Vagina (tissue), 2 donors: ENCODE data around the gene SSX3. TPM values are rescaled to one million over a fixed set of nuclear protein-coding genes. Genes with fewer than 3 reads are reported as not detected.
"Not testable (repeated sequence)": the region's sequence is repeated elsewhere in the genome, so short reads cannot be mapped to it uniquely, and the experiment has no call there.

Experiments
- DNase-seq, 2 donors: peaks; one replicate each; pipeline ENCODE4 v3.0.0-alpha.2; 2017; ENCODE audit errors: extremely low spot score in 2 of 2
- H3K27ac ChIP-seq: fragments of 200-600 bp; sonication (generic); one replicate; pipeline ENCODE4 v1.5.1; 2019
- H3K27me3 ChIP-seq: fragments of 200-600 bp; sonication (generic); one replicate; pipeline ENCODE4 v1.5.1; 2019
- H3K36me3 ChIP-seq, 2 donors: fragments of 200-600 bp; sonication (generic); one replicate each; pipeline ENCODE4 v1.5.1; 2017 to 2019
- H3K4me1 ChIP-seq: fragments of 200-600 bp; sonication (generic); one replicate; pipeline ENCODE4 v1.5.1; 2019
- H3K4me3 ChIP-seq, 2 donors: fragments of 200-600 bp; sonication (generic); 1 replicate in 1 of 2; 2 replicates in 1 of 2; pipeline ENCODE4 v1.5.1; 2016 to 2019
- H3K9me3 ChIP-seq: fragments of 200-600 bp; sonication (generic); one replicate; pipeline ENCODE4 v1.5.1; 2019
- POLR2A ChIP-seq, 2 donors: fragments of 450-650 bp; IDR thresholded peaks; one replicate each; pipeline ENCODE4 v1.6.1; 2017; ENCODE audit warnings: antibody characterized with exemption in 2 of 2, mild to moderate bottlenecking in 2 of 2, moderate library complexity in 2 of 2
- POLR2AphosphoS5 ChIP-seq, 2 donors: sonication (generic); formaldehyde crosslinking; IDR thresholded peaks; one replicate each; pipeline ENCODE4 v1.9.0; 2017; ENCODE audit warnings: antibody characterized with exemption in 2 of 2, mild to moderate bottlenecking in 2 of 2, low read depth in 1 of 2; ENCODE audit not compliant: insufficient read depth in 1 of 2
- intact Hi-C: fragments of 100-400 bp; cut with DNase I; formaldehyde crosslinking; loops from one replicate; pipeline ENCODE4 v1.15.1; 2023
- total RNA-seq: library from RNA; depleted of rRNA; stranded (reverse); fragments of >200 nt; gene quantifications from one replicate; pipeline ENCODE4 v1.2.3, GENCODE V29; 2016
- TF ChIP-seq, protein P1 (sequence below), 3 experiments: fragments of 450-650 bp in 2 of 3; fragments of 200-600 bp in 1 of 3; sonication (generic) in 1 of 3; IDR thresholded peaks; one replicate each; pipeline ENCODE4 v1.5.1; 2017 to 2019; ENCODE audit warnings: antibody characterized with exemption in 3 of 3, mild to moderate bottlenecking in 2 of 3, moderate library complexity in 2 of 3

SSX3 gene, protein sequence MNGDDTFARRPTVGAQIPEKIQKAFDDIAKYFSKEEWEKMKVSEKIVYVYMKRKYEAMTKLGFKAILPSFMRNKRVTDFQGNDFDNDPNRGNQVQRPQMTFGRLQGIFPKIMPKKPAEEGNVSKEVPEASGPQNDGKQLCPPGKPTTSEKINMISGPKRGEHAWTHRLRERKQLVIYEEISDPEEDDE
- total RNA-seq = not detected

DNA sequence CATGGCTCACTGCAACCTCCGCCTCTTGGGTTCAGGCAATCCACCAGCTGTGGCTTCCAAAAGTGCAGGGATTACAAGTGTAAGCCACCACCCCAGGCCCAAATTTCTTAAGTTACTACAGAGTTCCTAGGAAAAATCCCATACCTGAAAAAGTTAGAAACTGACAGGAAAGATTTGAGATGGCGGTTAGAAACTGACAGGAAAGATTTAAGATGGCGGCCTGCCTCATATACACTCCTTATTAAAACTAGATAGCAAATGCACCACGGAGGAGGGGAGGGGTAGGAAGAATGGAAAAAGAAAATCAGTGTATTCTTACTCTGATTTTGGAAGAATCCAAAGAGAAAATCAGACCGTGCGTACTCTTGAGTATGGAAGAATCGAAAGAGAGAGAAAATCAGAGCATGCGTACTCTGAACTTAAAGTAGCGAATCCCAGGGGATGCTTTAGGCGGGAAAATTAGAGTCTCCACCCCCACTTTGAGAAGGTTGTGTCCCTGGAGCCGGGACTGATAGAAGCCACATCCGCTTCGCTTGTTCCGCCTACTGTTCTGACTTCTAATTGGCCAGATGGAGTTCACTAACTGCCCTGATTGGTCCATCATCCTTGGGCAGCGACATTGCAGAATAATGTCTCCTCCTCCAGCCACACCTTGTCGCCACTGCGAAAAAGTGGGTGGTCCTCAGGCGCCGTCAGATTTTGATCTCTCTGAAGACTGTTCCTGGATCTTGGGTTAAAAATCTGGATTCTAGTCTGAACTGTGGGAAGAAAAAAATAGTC is at the start of gene SSX3:
Gene SSX3 (minus strand): TSS at position 389 of the 780 bp plus-strand sequence. CDS start 1,454 bp downstream, outside the sequence.
- DNase-seq, H3K9me3 ChIP-seq, H3K4me1 ChIP-seq, H3K27me3 ChIP-seq, intact Hi-C loops, H3K27ac ChIP-seq, H3K4me3 ChIP-seq, H3K36me3 ChIP-seq: not testable (repeated sequence)

DNA sequence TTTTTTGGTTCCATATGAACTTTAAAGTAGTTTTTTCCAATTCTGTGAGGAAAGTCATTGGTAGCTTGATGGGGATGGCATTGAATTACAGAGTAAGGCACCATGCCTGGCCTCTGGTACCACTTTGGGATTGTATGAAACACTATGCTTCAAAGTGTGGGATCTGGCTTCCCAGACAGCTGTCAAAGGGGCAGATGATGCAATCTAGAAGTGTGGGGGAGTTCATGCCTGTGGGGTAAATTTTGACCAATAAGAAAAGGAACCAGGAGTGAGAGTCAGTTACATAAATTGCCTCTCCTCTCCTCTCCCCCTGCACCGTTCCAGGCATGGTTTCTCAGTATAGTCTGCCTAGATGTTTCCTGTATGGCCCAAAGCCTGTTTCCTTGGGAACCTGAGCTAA is 41.3 kb upstream of the SSX3 start:
- H3K36me3 ChIP-seq, H3K4me1 ChIP-seq, H3K27me3 ChIP-seq, intact Hi-C loops, H3K4me3 ChIP-seq, H3K27ac ChIP-seq, H3K9me3 ChIP-seq: not testable (repeated sequence)
- peak in 1 of 2 donors; percentile 0 for DNase-seq

- DNase-seq, H3K27me3 ChIP-seq, intact Hi-C loops, H3K9me3 ChIP-seq, H3K27ac ChIP-seq, H3K4me1 ChIP-seq, H3K36me3 ChIP-seq, H3K4me3 ChIP-seq: not testable (repeated sequence)
Observed at GRCh38 chrX:48396931-48397330, 40.4 kb upstream of the SSX3 start.

GRCh38 chrX:48383239-48383638 is 26.7 kb upstream of the SSX3 start, which contains the start of gene SSX4:
Gene SSX4 (plus strand): TSS chrX:48383539. CDS start chrX:48384054, 515 bp downstream.
- H3K4me3 ChIP-seq, intact Hi-C loops, DNase-seq, H3K36me3 ChIP-seq, H3K4me1 ChIP-seq, H3K27ac ChIP-seq, H3K9me3 ChIP-seq, H3K27me3 ChIP-seq: not testable (repeated sequence)

GRCh38 chrX:48370408-48370807 is 13.9 kb upstream of the SSX3 start:
- intact Hi-C loops, H3K27ac ChIP-seq, H3K4me3 ChIP-seq, H3K36me3 ChIP-seq, H3K9me3 ChIP-seq, H3K27me3 ChIP-seq, H3K4me1 ChIP-seq, DNase-seq: not testable (repeated sequence)

- H3K27ac ChIP-seq, H3K9me3 ChIP-seq, H3K4me1 ChIP-seq, DNase-seq, intact Hi-C loops, H3K27me3 ChIP-seq, H3K36me3 ChIP-seq, H3K4me3 ChIP-seq: not testable (repeated sequence)
Observed at GRCh38 chrX:48367717-48368408, 11.4 kb upstream of the SSX3 start.

- intact Hi-C loops, H3K4me1 ChIP-seq, H3K27me3 ChIP-seq, H3K9me3 ChIP-seq, DNase-seq, H3K4me3 ChIP-seq, H3K36me3 ChIP-seq, H3K27ac ChIP-seq: not testable (repeated sequence)
Observed at GRCh38 chrX:48359281-48359680, 2.8 kb upstream of the SSX3 start.

GRCh38 chrX:48357681-48358080 is 1.2 kb upstream of the SSX3 start:
- Histone ChIP-seq H3K27me3 (no peaks in the 10 kb centered on the region), H3K9me3 (no peaks in the 10 kb centered on the region), H3K4me1 (no peaks in the 10 kb centered on the region), H3K4me3 (no peak overlapping the region), H3K36me3 (no peaks in the 10 kb centered on the region), H3K27ac (no peak overlapping the region)
- TF ChIP-seq POLR2A (IDR thresholded peaks at IDR 0.05) = no peak
- TF ChIP-seq, protein P1, sequence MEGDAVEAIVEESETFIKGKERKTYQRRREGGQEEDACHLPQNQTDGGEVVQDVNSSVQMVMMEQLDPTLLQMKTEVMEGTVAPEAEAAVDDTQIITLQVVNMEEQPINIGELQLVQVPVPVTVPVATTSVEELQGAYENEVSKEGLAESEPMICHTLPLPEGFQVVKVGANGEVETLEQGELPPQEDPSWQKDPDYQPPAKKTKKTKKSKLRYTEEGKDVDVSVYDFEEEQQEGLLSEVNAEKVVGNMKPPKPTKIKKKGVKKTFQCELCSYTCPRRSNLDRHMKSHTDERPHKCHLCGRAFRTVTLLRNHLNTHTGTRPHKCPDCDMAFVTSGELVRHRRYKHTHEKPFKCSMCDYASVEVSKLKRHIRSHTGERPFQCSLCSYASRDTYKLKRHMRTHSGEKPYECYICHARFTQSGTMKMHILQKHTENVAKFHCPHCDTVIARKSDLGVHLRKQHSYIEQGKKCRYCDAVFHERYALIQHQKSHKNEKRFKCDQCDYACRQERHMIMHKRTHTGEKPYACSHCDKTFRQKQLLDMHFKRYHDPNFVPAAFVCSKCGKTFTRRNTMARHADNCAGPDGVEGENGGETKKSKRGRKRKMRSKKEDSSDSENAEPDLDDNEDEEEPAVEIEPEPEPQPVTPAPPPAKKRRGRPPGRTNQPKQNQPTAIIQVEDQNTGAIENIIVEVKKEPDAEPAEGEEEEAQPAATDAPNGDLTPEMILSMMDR (IDR thresholded peaks at IDR 0.05) = no peak
- TF ChIP-seq POLR2AphosphoS5 (IDR thresholded peaks at IDR 0.05; ENCODE audit: insufficient read depth in 1 of 2, low read depth in 1 of 2) = no peak
- no peak for DNase-seq
- intact Hi-C loops = no loop called here

GRCh38 chrX:48346059-48346458 is 10.4 kb downstream of the SSX3 start:
- H3K4me1 ChIP-seq, H3K9me3 ChIP-seq, DNase-seq, H3K27ac ChIP-seq, H3K4me3 ChIP-seq, H3K27me3 ChIP-seq, intact Hi-C loops, H3K36me3 ChIP-seq: not testable (repeated sequence)

DNA sequence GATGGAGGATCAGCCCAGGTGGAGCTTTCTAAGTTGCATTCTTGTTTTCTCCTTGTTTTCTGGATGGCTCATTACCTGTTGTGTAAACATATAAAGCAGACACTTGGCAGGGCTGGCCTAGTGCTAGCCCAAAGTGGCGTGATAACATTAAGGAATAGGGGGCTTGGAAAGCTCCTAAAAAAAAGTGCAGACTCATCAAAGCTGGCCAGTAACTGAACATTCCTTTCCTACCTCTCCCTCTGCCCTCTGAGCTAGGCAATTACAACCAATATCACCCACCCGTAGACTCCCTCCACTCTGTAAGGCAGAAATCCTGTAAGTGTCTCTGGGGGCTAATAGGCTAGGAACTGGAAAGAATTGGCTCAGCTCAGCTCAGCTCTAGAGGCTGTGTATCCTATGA is 42.5 kb downstream of the SSX3 start:
- H3K36me3 ChIP-seq, H3K9me3 ChIP-seq, H3K4me3 ChIP-seq, H3K27ac ChIP-seq, intact Hi-C loops, H3K4me1 ChIP-seq, H3K27me3 ChIP-seq, DNase-seq: not testable (repeated sequence)
